H1 (cell line): Measurements from ENCODE around the gene CDH7. TPM values are rescaled to one million over a fixed set of nuclear protein-coding genes. Genes with fewer than 3 reads are reported as not detected.

Experiments
- CTCF ChIA-PET: fragments of 300-600 bp; sonication (Branson Sonifier 250); formaldehyde crosslinking; loops from one replicate; lab custom pipeline; 2021; ENCODE audit not compliant: partially characterized antibody; lab: Charles Lee
- POLR2A ChIA-PET: fragments of 300-600 bp; sonication (Branson Sonifier 250); formaldehyde crosslinking; loops from one replicate; lab custom pipeline; 2021; ENCODE audit warnings: inconsistent platforms; ENCODE audit not compliant: partially characterized antibody; lab: Charles Lee
- DNase-seq, 2 experiments: peaks; one replicate each; pipeline versions ENCODE4 v3.0.0 to v3.0.0-alpha.2; 2010 to 2022; ENCODE audit warnings: low spot score in 2 of 2, low read depth in 1 of 2, mixed read lengths in 1 of 2
- FAIRE-seq: peaks from 2 replicates; lab custom pipeline; 2011; peaks lifted over from hg19 to GRCh38; lab: Jason Lieb, UNC
- H2AFZ ChIP-seq: 2 replicates; pipeline ENCODE4 v1.8.1; 2012; ENCODE audit warnings: low read length, inconsistent platforms
- H2AK5ac ChIP-seq: 2 replicates; pipeline ENCODE4 v1.6.1; 2013; ENCODE audit warnings: low read depth, low read length
- H2BK120ac ChIP-seq: replicated peaks from 2 replicates; pipeline ENCODE3; 2013; ENCODE audit warnings: low read depth, low read length, inconsistent platforms
- H2BK12ac ChIP-seq: 2 replicates; pipeline ENCODE4 v1.6.1; 2013; ENCODE audit warnings: low read depth, low read length
- H2BK15ac ChIP-seq: 2 replicates; pipeline ENCODE4 v1.6.1; 2013; ENCODE audit warnings: low read length
- H2BK20ac ChIP-seq: 2 replicates; pipeline ENCODE4 v1.6.1; 2013; ENCODE audit warnings: low read length
- H2BK5ac ChIP-seq: 2 replicates; pipeline ENCODE4 v1.6.1; 2013; ENCODE audit warnings: low read depth, low read length
- H3K14ac ChIP-seq: 2 replicates; pipeline ENCODE4 v1.6.1; 2013; ENCODE audit warnings: inconsistent platforms; ENCODE audit not compliant: insufficient read length
- H3K18ac ChIP-seq: 2 replicates; pipeline ENCODE4 v1.6.1; 2013; ENCODE audit warnings: low read length; ENCODE audit errors: extremely low read depth
- H3K23ac ChIP-seq: 2 replicates; pipeline ENCODE4 v1.6.1; 2013; ENCODE audit warnings: inconsistent platforms; ENCODE audit not compliant: insufficient read length
- H3K23me2 ChIP-seq: 2 replicates; pipeline ENCODE4 v1.6.1; 2013; ENCODE audit warnings: low read depth, low read length
- H3K27ac ChIP-seq: 2 replicates; pipeline ENCODE4 v1.6.1; 2011; ENCODE audit warnings: low read depth, low read length, inconsistent platforms
- H3K27me3 ChIP-seq, 4 experiments: replicated peaks in 1 of 4; 1 replicate in 1 of 4; 2 replicates in 3 of 4; pipeline versions ENCODE4 v1.6.1 to v1.8.1; 2011 to 2013; ENCODE audit warnings: low read length in 3 of 4, mild to moderate bottlenecking in 3 of 4, inconsistent platforms in 2 of 4, mixed read lengths in 2 of 4, moderate library complexity in 1 of 4; ENCODE audit not compliant: control insufficient read depth in 3 of 4, insufficient read depth in 3 of 4; ENCODE audit errors: extremely low read depth in 1 of 4
- H3K36me3 ChIP-seq, 4 experiments: 2 replicates each; pipeline versions ENCODE4 v1.6.1 to v1.8.1; 2011 to 2013; ENCODE audit warnings: mild to moderate bottlenecking in 4 of 4, low read length in 3 of 4, moderate library complexity in 2 of 4, control low read depth in 1 of 4, inconsistent platforms in 1 of 4; ENCODE audit not compliant: insufficient read depth in 4 of 4, control insufficient read depth in 2 of 4
- H3K4ac ChIP-seq: replicated peaks from 2 replicates; pipeline ENCODE3; 2013; ENCODE audit warnings: low read length, low read depth, mixed read lengths, inconsistent platforms; ENCODE audit not compliant: insufficient read length
- H3K4me1 ChIP-seq, 4 experiments: replicated peaks in 1 of 4; 1 replicate in 1 of 4; 2 replicates in 3 of 4; pipeline versions ENCODE4 v1.6.1 to v1.8.1; 2011 to 2013; ENCODE audit warnings: low read length in 3 of 4, inconsistent platforms in 2 of 4, mixed read lengths in 1 of 4; ENCODE audit not compliant: insufficient read depth in 4 of 4, control insufficient read depth in 3 of 4
- H3K4me2 ChIP-seq, 2 experiments: 2 replicates each; pipeline versions ENCODE4 v1.6.1 to v1.8.1; 2011 to 2013; ENCODE audit warnings: low read depth in 2 of 2, low read length in 2 of 2, control low read depth in 1 of 2, inconsistent platforms in 1 of 2, mild to moderate bottlenecking in 1 of 2; ENCODE audit not compliant: insufficient read depth in 1 of 2
- H3K4me3 ChIP-seq, 4 experiments: fragments of 200-600, 300-600 bp in 1 of 4; sonication (generic), shearing (Covaris generic), sonication (Bioruptor Twin) in 1 of 4; 2 replicates each; pipeline versions ENCODE4 v1.5.1 to v1.8.1; 2011 to 2016; ENCODE audit warnings: low read length in 4 of 4, low read depth in 3 of 4, control low read depth in 2 of 4, inconsistent platforms in 2 of 4, mild to moderate bottlenecking in 2 of 4, mixed read lengths in 1 of 4, moderate library complexity in 1 of 4; ENCODE audit not compliant: insufficient read depth in 2 of 4; ENCODE audit errors: extremely low read depth in 1 of 4
- H3K56ac ChIP-seq: replicated peaks from 2 replicates; pipeline ENCODE3; 2013; ENCODE audit warnings: low read depth, mild to moderate bottlenecking, mixed read lengths, low read length, inconsistent platforms; ENCODE audit not compliant: insufficient read length
- H3K79me1 ChIP-seq: 2 replicates; pipeline ENCODE4 v1.6.1; 2013; ENCODE audit warnings: low read depth, low read length, control low read depth
- H3K79me2 ChIP-seq, 2 experiments: 2 replicates each; pipeline versions ENCODE4 v1.6.1 to v1.8.1; 2012 to 2013; ENCODE audit warnings: low read length in 2 of 2, mild to moderate bottlenecking in 2 of 2, inconsistent platforms in 1 of 2; ENCODE audit not compliant: insufficient read depth in 2 of 2, control insufficient read depth in 1 of 2
- H3K9ac ChIP-seq, 4 experiments: replicated peaks in 1 of 4; 1 replicate in 1 of 4; 2 replicates in 3 of 4; pipeline versions ENCODE4 v1.6.1 to v1.8.1; 2011 to 2013; ENCODE audit warnings: low read depth in 3 of 4, low read length in 3 of 4, control low read depth in 2 of 4, mild to moderate bottlenecking in 2 of 4, moderate library complexity in 2 of 4, inconsistent platforms in 1 of 4; ENCODE audit errors: extremely low read depth in 1 of 4
- H3K9me3 ChIP-seq, 2 experiments: 2 replicates each; pipeline versions ENCODE4 v1.6.1 to v1.8.1; 2012 to 2013; ENCODE audit warnings: mild to moderate bottlenecking in 2 of 2, moderate library complexity in 2 of 2, control low read depth in 1 of 2, inconsistent platforms in 1 of 2, low read depth in 1 of 2, low read length in 1 of 2, mixed read lengths in 1 of 2; ENCODE audit not compliant: insufficient read depth in 2 of 2
- H4K20me1 ChIP-seq, 2 experiments: replicated peaks in 1 of 2; 2 replicates each; pipeline versions ENCODE3 to v1.8.1; 2011 to 2013; ENCODE audit warnings: inconsistent platforms in 2 of 2, low read length in 2 of 2, mild to moderate bottlenecking in 1 of 2; ENCODE audit not compliant: insufficient read depth in 2 of 2, control insufficient read depth in 1 of 2
- H4K5ac ChIP-seq: 2 replicates; pipeline ENCODE4 v1.6.1; 2013; ENCODE audit warnings: low read length, low read depth, mixed read lengths, inconsistent platforms; ENCODE audit not compliant: insufficient read length
- H4K8ac ChIP-seq: 2 replicates; pipeline ENCODE4 v1.8.0; 2013; ENCODE audit warnings: mild to moderate bottlenecking, moderate library complexity, low read length, inconsistent platforms; ENCODE audit not compliant: insufficient read depth; ENCODE audit errors: extremely low read depth
- H4K91ac ChIP-seq: replicated peaks from 2 replicates; pipeline ENCODE3; 2013; ENCODE audit warnings: low read length, mixed read lengths, inconsistent platforms; ENCODE audit not compliant: insufficient read length
- EGR1 ChIP-seq: IDR thresholded peaks from 2 replicates; pipeline ENCODE4 v1.6.1; 2011; ENCODE audit warnings: low read depth, low read length, borderline replicate concordance
- JUN ChIP-seq: IDR thresholded peaks from 2 replicates; pipeline ENCODE4 v1.6.1; 2011; ENCODE audit warnings: low read depth, mild to moderate bottlenecking, improper control_type of control experiment, low read length
- MAFK ChIP-seq: IDR thresholded peaks from 2 replicates; pipeline ENCODE4 v1.6.1; 2012; ENCODE audit warnings: low read depth, mild to moderate bottlenecking, improper control_type of control experiment, low read length
- MAX ChIP-seq: IDR thresholded peaks from 2 replicates; pipeline ENCODE4 v1.6.1; 2012; ENCODE audit warnings: inconsistent platforms
- SP1 ChIP-seq: IDR thresholded peaks from 2 replicates; pipeline ENCODE4 v1.6.1; 2011; ENCODE audit warnings: low read depth, low read length
- TAF7 ChIP-seq: optimal IDR thresholded peaks from 2 replicates; pipeline ENCODE3; 2011; ENCODE audit warnings: low read depth, mild to moderate bottlenecking, inconsistent platforms, low read length, moderate library complexity, borderline replicate concordance
- TCF12 ChIP-seq: IDR thresholded peaks from 2 replicates; pipeline ENCODE4 v1.6.1; 2011; ENCODE audit warnings: low read depth, mild to moderate bottlenecking, low read length
- USF2 ChIP-seq: IDR thresholded peaks from 2 replicates; pipeline ENCODE4 v1.6.1; 2011; ENCODE audit warnings: low read length, improper control_type of control experiment
- WGBS, 2 experiments: shearing (Covaris generic) in 1 of 2; methylation state at CpG; one replicate each; pipeline versions ENCODE4 v1.1.6 to v1.1.7; 2013 to 2015; ENCODE audit warnings: low lambda C conversion rate in 2 of 2, mixed read lengths in 2 of 2, inconsistent platforms in 1 of 2, low coverage in 1 of 2, missing lambda C conversion rate in 1 of 2; ENCODE audit not compliant: insufficient replicate concordance in 2 of 2, insufficient coverage in 1 of 2, insufficient read length in 1 of 2; ENCODE audit errors: extremely low coverage in 1 of 2, missing lambda C conversion rate in 1 of 2; 5-methylcytosine and 5-hydroxymethylcytosine counted together
- polyA plus RNA-seq, 7 experiments: library from polyadenylated mRNA; depleted of rRNA in 3 of 7; stranded (reverse) in 5 of 7; unstranded in 2 of 7; fragments of >200 nt in 5 of 7; fragments of 200-250 nt in 2 of 7; gene quantifications; 1 replicate in 5 of 7; 2 replicates in 1 of 7; 4 replicates in 1 of 7; pipeline versions ENCODE4 v1.2.1 to v1.2.3, GENCODE V29; 2011 to 2013; ENCODE audit warnings: missing spikeins in 2 of 7, mixed read lengths in 2 of 7
- total RNA-seq: library from RNA; stranded (reverse); fragmentation: NEBNext Ultra II Directional; extraction: Animal tissue kit (Norgen Biotek cat#: 25700); gene quantifications from 2 replicates; pipeline ENCODE4 v1.2.1, GENCODE V29; 2021

Gene CDH7
- total and polyA plus RNA-seq, 2 of the 8 experiments (the other 6 are each of a cell fraction or from before 2014, with no cell fraction given), result 1.00 to 1.5 TPM

DNA sequence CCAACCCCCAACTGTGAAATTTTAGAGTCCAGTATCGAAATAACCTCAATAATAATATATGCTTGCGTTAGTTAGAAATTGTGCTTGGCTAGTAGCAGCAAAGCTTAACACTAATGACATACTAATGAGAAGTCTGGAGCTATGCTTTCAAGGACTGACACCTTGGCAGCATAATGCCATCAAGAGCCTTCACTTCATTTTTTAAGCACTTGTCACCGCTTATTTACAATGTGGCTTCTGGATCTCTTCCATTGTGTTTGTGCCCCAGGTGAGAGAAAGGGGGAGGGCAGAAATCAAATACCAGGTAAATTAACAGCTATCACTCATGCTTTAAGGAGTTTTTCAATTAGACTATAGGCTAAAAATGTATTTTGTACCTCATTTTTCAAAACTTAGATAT lies 101.5 kb downstream of the CDH7 start:
- 81% methylated on average over 3 of the region's 3 CpGs; no CpG with 5 or more reads in 1 of the 2 experiments for WGBS, 2 experiments
- H3K79me1 ChIP-seq, result no peaks in the 10 kb centered on the region
- no peak overlapping the region for H2BK20ac ChIP-seq
- 0 out of 7 replicates have a peak, but pooled peaks cover 0 to 3% (median 0%) of the 10 kb centered on the region in 4 experiments for H3K4me1 ChIP-seq
- no peak overlapping the region for H2AFZ ChIP-seq
- POLR2A ChIA-PET, result no interaction called here
- no peak overlapping the region for H2BK120ac ChIP-seq
- H2BK15ac ChIP-seq, result no peak overlapping the region
- no peaks in the 10 kb centered on the region for H3K23me2 ChIP-seq
- no peak overlapping the region for H4K91ac ChIP-seq
- H3K9ac ChIP-seq, result no peak overlapping the region
- H3K36me3 ChIP-seq, result no peaks in the 10 kb centered on the region
- H3K23ac ChIP-seq, result no peak overlapping the region
- H4K20me1 ChIP-seq, result no peaks in the 10 kb centered on the region
- H4K8ac ChIP-seq, result no peak overlapping the region
- no peak for DNase-seq
- no peak overlapping the region for H2BK12ac ChIP-seq
- no peak overlapping the region for H3K4me3 ChIP-seq
- no peak overlapping the region for H3K18ac ChIP-seq
- no peak overlapping the region for H3K27ac ChIP-seq
- no peak for TF ChIP-seq MAX
- TF ChIP-seq USF2, result no peak
- TF ChIP-seq MAFK, result no peak
- no peak for TF ChIP-seq JUN
- TF ChIP-seq TAF7, result no peak
- no peak for TF ChIP-seq TCF12
- no peak for TF ChIP-seq EGR1
- no peak for TF ChIP-seq SP1
- H4K5ac ChIP-seq, result no peak overlapping the region
- no peak overlapping the region for H2AK5ac ChIP-seq
- no peak overlapping the region for H3K4ac ChIP-seq
- no peak overlapping the region for H3K14ac ChIP-seq
- no peak for FAIRE-seq
- no peak overlapping the region for H2BK5ac ChIP-seq
- no peak overlapping the region for H3K56ac ChIP-seq
- CTCF ChIA-PET, result no interaction called here
- H3K4me2 ChIP-seq, result no peak overlapping the region
- H3K9me3 ChIP-seq, result no peaks in the 10 kb centered on the region
- no peaks in the 10 kb centered on the region for H3K79me2 ChIP-seq
- peaks cover 0 to 1% (median 0%) of the 10 kb centered on the region in 4 experiments; a peak in 1 of 7 replicates for H3K27me3 ChIP-seq
